ENCODE data around the gene CELA3A.
A peak's percentile ranks its signal among the peaks of the same experiment; 100 is the strongest.
"Not testable (repeated sequence)": the region's sequence is repeated elsewhere in the genome, so short reads cannot be mapped to it uniquely, and the experiment has no call there.

DNA sequence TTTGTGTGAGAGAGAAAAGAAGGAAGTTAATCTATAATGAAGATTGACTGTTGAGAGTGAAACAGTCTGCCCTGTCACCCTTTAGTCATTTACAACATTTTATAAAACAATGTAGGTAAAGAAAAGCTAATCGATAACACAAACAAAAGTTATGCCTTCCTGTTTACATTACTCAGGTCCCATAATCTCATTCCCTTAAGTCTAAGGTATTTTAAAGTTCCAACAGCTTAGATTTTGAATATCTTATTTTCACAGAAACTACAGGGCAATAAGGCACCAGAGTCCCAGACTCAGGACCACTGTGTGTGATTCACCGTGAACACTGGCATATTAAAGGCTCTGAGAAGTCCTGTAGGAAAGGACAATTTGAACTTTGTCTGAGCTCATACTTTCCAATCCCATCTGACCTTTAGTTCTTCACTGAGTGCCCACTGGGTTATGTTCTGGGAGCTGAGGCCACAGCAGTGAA, 28.4 kb upstream of the CELA3A start:
- not testable (repeated sequence) for TF ChIP-seq HNF4G (IDR thresholded peaks at IDR 0.05); FOXA1 (IDR thresholded peaks at IDR 0.05); YY1 (IDR thresholded peaks at IDR 0.05); EGR1 (IDR thresholded peaks at IDR 0.05; ENCODE audit: low read depth in 2 of 2); RAD21 (IDR thresholded peaks at IDR 0.05); TAF1 (conservative IDR thresholded peaks at IDR 0.05)
- TF ChIP-seq, protein P1, sequence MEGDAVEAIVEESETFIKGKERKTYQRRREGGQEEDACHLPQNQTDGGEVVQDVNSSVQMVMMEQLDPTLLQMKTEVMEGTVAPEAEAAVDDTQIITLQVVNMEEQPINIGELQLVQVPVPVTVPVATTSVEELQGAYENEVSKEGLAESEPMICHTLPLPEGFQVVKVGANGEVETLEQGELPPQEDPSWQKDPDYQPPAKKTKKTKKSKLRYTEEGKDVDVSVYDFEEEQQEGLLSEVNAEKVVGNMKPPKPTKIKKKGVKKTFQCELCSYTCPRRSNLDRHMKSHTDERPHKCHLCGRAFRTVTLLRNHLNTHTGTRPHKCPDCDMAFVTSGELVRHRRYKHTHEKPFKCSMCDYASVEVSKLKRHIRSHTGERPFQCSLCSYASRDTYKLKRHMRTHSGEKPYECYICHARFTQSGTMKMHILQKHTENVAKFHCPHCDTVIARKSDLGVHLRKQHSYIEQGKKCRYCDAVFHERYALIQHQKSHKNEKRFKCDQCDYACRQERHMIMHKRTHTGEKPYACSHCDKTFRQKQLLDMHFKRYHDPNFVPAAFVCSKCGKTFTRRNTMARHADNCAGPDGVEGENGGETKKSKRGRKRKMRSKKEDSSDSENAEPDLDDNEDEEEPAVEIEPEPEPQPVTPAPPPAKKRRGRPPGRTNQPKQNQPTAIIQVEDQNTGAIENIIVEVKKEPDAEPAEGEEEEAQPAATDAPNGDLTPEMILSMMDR (IDR thresholded peaks at IDR 0.05; ENCODE audit: low read depth, low read length, missing input control) = not testable (repeated sequence)
- TF ChIP-seq, protein P2, sequence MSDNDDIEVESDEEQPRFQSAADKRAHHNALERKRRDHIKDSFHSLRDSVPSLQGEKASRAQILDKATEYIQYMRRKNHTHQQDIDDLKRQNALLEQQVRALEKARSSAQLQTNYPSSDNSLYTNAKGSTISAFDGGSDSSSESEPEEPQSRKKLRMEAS (IDR thresholded peaks at IDR 0.05) = not testable (repeated sequence)
- peak; percentile 7 for TF ChIP-seq SP1 (IDR thresholded peaks at IDR 0.05)

Data from liver (tissue), 3 donors.